ENCODE results near the gene NPFFR1. TPM values are rescaled to one million over a fixed set of nuclear protein-coding genes. Genes with fewer than 3 reads are reported as not detected.

NPFFR1 gene
- total and polyA plus RNA-seq, 2 experiments from 2014 or later: not detected

- Histone ChIP-seq H3K27me3 (no peaks in the 10 kb centered on the region), H3K4me2 (no peak overlapping the region), H3K36me3 (replicated peaks; ENCODE audit: insufficient read depth, low read depth) (no peaks in the 10 kb centered on the region), H2AFZ (no peak overlapping the region), H3K9me3 (ENCODE audit: low read depth) (no peaks in the 10 kb centered on the region), H4K20me1 (ENCODE audit: insufficient read depth, poor library complexity, severe bottlenecking) (no peaks in the 10 kb centered on the region), H3K4me3 (no peak overlapping the region), H3K79me2 (no peaks in the 10 kb centered on the region), H3K27ac (no peak overlapping the region), H3K4me1 (ENCODE audit: insufficient read depth) (no peaks in the 10 kb centered on the region), H3K9me2 (replicated peaks; ENCODE audit: insufficient read depth) (no peaks in the 10 kb centered on the region)
- WGBS (ENCODE audit: low lambda C conversion rate, missing lambda C conversion rate): 60% methylated on average over 8 of the region's 8 CpGs
- no peak for DNase-seq (ENCODE audit: low spot score)
- TF ChIP-seq EZH2 (IDR thresholded peaks at IDR 0.05; ENCODE audit: borderline replicate concordance) (no peak), CTCF (IDR thresholded peaks at IDR 0.05; ENCODE audit: poor library complexity) (no peak), EZH2phosphoT487 (IDR thresholded peaks at IDR 0.05; ENCODE audit: low read depth, severe bottlenecking, unreplicated experiment) (no peak)
Measured at GRCh38 chr10:70293169-70293843, 9.5 kb upstream of the NPFFR1 start.

- Histone ChIP-seq H3K9me3 (ENCODE audit: low read depth) (no peaks in the 10 kb centered on the region), H3K36me3 (replicated peaks; ENCODE audit: insufficient read depth, low read depth) (no peaks in the 10 kb centered on the region), H3K4me3 (no peak overlapping the region), H3K79me2 (no peaks in the 10 kb centered on the region), H3K27me3 (no peaks in the 10 kb centered on the region), H3K4me1 (ENCODE audit: insufficient read depth) (no peaks in the 10 kb centered on the region), H2AFZ (no peak overlapping the region), H3K27ac (no peak overlapping the region), H3K4me2 (no peak overlapping the region), H4K20me1 (ENCODE audit: insufficient read depth, poor library complexity, severe bottlenecking) (no peaks in the 10 kb centered on the region), H3K9me2 (replicated peaks; ENCODE audit: insufficient read depth) (no peaks in the 10 kb centered on the region)
- TF ChIP-seq CTCF (IDR thresholded peaks at IDR 0.05; ENCODE audit: poor library complexity) (no peak), EZH2phosphoT487 (IDR thresholded peaks at IDR 0.05; ENCODE audit: low read depth, severe bottlenecking, unreplicated experiment) (no peak), EZH2 (IDR thresholded peaks at IDR 0.05; ENCODE audit: borderline replicate concordance) (no peak)
- DNase-seq (ENCODE audit: low spot score): no peak
- WGBS (ENCODE audit: low lambda C conversion rate, missing lambda C conversion rate): 84% methylated on average over 5 of the region's 5 CpGs
Measured at GRCh38 chr10:70292004-70292403, 8.2 kb upstream of the NPFFR1 start.

- no peak for DNase-seq (ENCODE audit: low spot score)
- Histone ChIP-seq H2AFZ (no peak overlapping the region), H3K9me3 (ENCODE audit: low read depth) (no peaks in the 10 kb centered on the region), H3K27ac (no peak overlapping the region), H3K4me3 (no peak overlapping the region), H3K79me2 (no peaks in the 10 kb centered on the region), H3K27me3 (peaks cover 12% of the 10 kb centered on the region), H3K36me3 (replicated peaks; ENCODE audit: insufficient read depth, low read depth) (no peaks in the 10 kb centered on the region), H3K4me1 (ENCODE audit: insufficient read depth) (no peaks in the 10 kb centered on the region), H3K4me2 (no peak overlapping the region), H4K20me1 (ENCODE audit: insufficient read depth, poor library complexity, severe bottlenecking) (no peaks in the 10 kb centered on the region), H3K9me2 (replicated peaks; ENCODE audit: insufficient read depth) (no peaks in the 10 kb centered on the region)
- TF ChIP-seq CTCF (IDR thresholded peaks at IDR 0.05; ENCODE audit: poor library complexity): no peak
- no peak for TF ChIP-seq EZH2phosphoT487 (IDR thresholded peaks at IDR 0.05; ENCODE audit: low read depth, severe bottlenecking, unreplicated experiment)
- no peak for TF ChIP-seq EZH2 (IDR thresholded peaks at IDR 0.05; ENCODE audit: borderline replicate concordance)
- 90% methylated on average over 7 of the region's 7 CpGs for WGBS (ENCODE audit: low lambda C conversion rate, missing lambda C conversion rate)
Measured at GRCh38 chr10:70289739-70290138, 5.9 kb upstream of the NPFFR1 start.
